Activated T-cell treated with anti-CD3 and anti-CD28 coated beads, Interleukin-2, amount 50 U/mL, for 4 hours (primary cell): ENCODE measurements around the gene VEZF1. TPM values are rescaled to one million over a fixed set of nuclear protein-coding genes. Genes with fewer than 3 reads are reported as not detected.

ENCODE experiments used
- ATAC-seq, 2 donors: fragments of 200-7000 bp; cut with Tn5 transposase; one replicate each; pipeline ENCODE4 v1.10.0; 2021
- DNase-seq: peaks from one replicate; pipeline ENCODE4 v3.0.0-alpha.2; 2020
- H3K27me3 Mint-ChIP-seq: one replicate; pipeline ENCODE4 v1.8.0; 2021; ENCODE audit warnings: low read depth, mixed read lengths
- H3K36me3 Mint-ChIP-seq: one replicate; pipeline ENCODE4 v1.8.0; 2022; ENCODE audit warnings: mixed read lengths; ENCODE audit not compliant: insufficient read depth
- H3K4me1 Mint-ChIP-seq: one replicate; pipeline ENCODE4 v1.8.0; 2021; ENCODE audit warnings: low read depth, mixed read lengths
- H3K4me3 Mint-ChIP-seq: one replicate; pipeline ENCODE4 v1.8.0; 2021; ENCODE audit warnings: mild to moderate bottlenecking, moderate library complexity, mixed read lengths
- H3K9me3 Mint-ChIP-seq: one replicate; pipeline ENCODE4 v1.8.0; 2021; ENCODE audit warnings: mixed read lengths
- total RNA-seq, 3 donors: library from RNA; stranded (reverse); gene quantifications; one replicate each; pipeline ENCODE4 v1.2.1, GENCODE V29; 2021

The VEZF1 gene, protein sequence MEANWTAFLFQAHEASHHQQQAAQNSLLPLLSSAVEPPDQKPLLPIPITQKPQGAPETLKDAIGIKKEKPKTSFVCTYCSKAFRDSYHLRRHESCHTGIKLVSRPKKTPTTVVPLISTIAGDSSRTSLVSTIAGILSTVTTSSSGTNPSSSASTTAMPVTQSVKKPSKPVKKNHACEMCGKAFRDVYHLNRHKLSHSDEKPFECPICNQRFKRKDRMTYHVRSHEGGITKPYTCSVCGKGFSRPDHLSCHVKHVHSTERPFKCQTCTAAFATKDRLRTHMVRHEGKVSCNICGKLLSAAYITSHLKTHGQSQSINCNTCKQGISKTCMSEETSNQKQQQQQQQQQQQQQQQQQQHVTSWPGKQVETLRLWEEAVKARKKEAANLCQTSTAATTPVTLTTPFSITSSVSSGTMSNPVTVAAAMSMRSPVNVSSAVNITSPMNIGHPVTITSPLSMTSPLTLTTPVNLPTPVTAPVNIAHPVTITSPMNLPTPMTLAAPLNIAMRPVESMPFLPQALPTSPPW
- 10 to 100 TPM; 23.8 to 25.1 (median 24.1) TPM for total RNA-seq

DNA sequence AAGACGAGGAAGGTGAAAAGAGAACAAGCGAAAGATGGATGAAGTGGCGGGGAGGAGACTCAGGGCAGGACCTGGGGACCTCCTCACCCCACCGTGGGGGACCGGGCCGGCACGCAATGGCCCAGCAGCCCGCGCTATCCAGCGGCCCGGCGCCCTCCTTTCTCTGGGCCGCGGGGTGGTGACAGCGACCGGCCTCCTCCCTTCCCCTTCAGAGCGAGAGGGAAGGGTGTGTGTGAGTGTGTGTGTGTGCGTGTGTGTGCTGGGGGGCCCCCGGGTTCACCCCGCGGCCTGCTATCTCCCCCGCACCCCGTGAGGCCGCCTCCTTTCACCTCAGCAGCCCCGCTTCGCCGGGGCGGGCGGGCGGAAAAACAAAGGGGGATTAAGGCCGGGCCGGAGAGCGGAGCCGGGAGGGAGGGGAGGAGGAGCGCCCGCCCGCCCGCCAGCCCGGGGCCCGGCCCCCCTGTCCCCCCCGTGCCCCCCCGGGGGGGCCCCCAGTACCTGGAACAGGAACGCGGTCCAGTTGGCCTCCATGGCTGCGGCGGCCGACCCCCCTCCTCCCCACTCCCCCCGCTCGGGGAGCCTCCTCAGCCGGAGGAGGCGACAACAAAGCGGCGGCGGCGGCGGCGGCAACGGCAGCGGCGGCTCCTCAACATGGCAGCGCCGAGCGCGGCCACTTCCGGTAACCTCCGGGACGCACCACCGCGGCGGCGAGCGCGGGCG is at the start of gene VEZF1:
VEZF1 (minus strand) TSS at position 674 of the 720 bp plus-strand sequence; CDS start at position 531, 143 bp downstream.
- ATAC-seq (peak; percentile 73 to 76), DNase-seq (peak; percentile 69)
- Mint-ChIP-seq H3K9me3 (no peaks in the 10 kb centered on the region), H3K4me3 (peak within 1 kb of the TSS; percentile 91), H3K27me3 (no peaks in the 10 kb centered on the region), H3K4me1 (peaks cover 60% of the 10 kb centered on the region), H3K36me3 (peaks cover 1% of the 10 kb centered on the region)

DNA sequence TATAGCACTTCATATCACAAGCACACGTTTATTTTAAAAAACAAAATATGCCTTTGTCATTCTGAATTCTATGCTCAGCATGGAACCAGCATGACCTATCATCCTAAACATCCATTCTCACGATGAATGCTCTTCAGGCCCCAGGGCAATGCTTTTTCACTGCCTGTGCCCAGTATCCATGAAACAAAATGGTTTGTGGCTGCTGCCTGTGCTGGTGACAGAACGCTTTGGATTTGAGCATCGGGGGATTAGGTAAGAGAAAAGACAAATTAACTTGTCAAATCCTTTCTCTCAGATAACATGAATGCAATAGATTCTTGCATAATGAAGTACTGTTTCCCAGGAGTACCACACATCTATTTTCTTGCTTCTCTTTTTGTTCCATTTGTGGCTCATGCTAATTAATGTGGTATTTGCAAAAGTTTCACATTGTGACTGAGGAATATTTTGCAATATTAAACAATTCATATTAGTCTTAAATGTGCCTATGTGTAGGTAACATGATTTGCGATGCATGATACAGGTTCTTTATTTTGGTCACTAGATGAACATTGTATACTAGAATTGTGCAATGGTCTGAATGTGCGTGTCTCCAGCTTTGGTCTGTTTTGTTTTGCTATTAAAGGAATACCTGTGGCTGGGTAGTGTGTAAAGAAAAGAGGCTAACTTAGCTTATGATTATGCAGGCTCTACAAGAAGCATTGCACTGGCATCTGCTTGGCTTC is 44.8 kb upstream of the VEZF1 start:
- H3K36me3 Mint-ChIP-seq: no peaks in the 10 kb centered on the region
- H3K9me3 Mint-ChIP-seq: no peaks in the 10 kb centered on the region
- H3K4me1 Mint-ChIP-seq: no peaks in the 10 kb centered on the region
- DNase-seq (no peak), ATAC-seq (no peak)
- no peak overlapping the region for H3K4me3 Mint-ChIP-seq
- H3K27me3 Mint-ChIP-seq: peaks cover 26% of the 10 kb centered on the region

DNA sequence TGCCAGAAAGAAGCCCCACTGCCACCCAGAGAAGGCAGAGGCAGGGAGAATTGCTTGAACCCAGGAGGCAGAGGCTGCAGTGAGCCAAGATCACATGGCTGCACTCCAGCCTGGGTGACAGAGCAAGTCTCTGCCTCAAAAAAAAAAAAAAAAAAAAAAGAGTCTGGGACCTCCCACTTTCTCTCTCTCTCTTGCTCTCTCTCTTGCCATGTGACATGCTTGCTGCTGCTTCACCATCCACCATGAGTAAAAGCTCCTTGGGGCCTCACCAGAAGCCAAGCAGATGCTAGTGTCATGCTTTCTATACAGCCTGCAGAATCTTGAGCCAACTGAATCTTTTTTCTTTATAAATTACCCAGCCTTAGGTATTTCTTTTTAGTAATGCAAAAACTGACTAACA is 40.5 kb upstream of the VEZF1 start:
- ATAC-seq (no peak), DNase-seq (no peak)
- Mint-ChIP-seq H3K4me3 (no peak overlapping the region), H3K36me3 (no peaks in the 10 kb centered on the region), H3K4me1 (no peaks in the 10 kb centered on the region), H3K9me3 (no peaks in the 10 kb centered on the region), H3K27me3 (peaks cover 36% of the 10 kb centered on the region)

DNA sequence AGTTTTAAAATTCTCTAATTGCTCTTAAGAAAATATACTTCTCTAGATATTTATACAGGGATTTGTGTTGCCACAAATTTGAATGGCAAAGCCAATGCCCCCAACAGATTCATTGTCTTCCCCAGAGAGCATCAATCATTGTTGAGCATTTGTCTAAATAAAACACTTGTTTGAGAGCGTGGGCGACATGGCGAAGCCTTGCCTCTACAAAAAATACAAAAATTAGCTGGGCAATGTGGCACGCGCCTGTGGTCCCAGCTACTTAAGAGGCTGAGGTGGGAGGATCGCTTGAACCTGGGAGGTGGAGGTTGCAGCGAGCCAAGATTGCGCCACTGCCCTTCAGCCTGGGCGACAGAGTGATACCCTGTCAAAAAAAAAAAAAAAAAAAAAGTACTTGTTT is 32.3 kb upstream of the VEZF1 start:
- Mint-ChIP-seq H3K27me3 (peaks cover 21% of the 10 kb centered on the region), H3K4me3 (no peak overlapping the region), H3K36me3 (no peaks in the 10 kb centered on the region), H3K4me1 (no peaks in the 10 kb centered on the region), H3K9me3 (no peaks in the 10 kb centered on the region)
- ATAC-seq: no peak
- no peak for DNase-seq

DNA sequence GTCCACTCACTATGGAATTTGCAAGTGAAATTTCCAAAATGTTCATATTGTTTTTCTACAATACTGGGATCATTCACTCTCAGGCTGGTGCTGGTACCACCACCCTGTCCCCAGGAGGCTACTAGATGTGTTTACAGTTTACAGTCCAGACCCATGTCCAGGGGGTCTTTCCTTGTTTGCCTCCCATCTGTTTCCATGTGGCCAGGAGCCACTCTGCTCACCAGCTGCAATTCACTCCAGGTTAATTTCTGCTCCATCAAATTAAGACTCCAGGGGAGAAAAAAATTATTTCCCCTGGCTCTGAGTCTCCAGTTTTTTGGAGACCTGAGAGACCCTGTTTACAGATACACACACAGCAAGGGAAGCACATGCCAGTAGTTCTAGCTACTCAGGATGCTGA is 31.5 kb upstream of the VEZF1 start:
- no peaks in the 10 kb centered on the region for H3K4me1 Mint-ChIP-seq
- H3K4me3 Mint-ChIP-seq: no peak overlapping the region
- ATAC-seq (no peak), DNase-seq (no peak)
- H3K27me3 Mint-ChIP-seq: peaks cover 14% of the 10 kb centered on the region
- H3K36me3 Mint-ChIP-seq: no peaks in the 10 kb centered on the region
- H3K9me3 Mint-ChIP-seq: no peaks in the 10 kb centered on the region

DNA sequence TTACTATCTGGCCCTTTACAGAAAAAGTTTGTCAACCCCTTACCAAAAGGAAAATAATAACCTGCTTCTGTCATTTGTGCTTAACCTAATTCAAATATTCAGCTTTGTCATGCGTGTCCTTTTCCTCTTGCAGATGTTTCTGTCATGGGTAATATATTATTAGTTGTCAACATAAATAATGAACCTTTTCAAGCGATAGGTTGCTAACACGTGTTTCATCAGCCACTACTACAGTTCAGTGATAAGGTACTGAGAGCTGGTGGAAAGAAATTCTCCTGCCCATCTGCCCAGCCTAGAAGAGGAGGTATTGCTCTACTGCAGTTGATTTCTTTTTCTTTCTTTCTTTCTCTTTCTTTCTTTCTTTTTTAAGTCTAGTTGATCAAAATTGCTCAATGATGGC is 31.0 kb upstream of the VEZF1 start:
- Mint-ChIP-seq H3K9me3 (no peaks in the 10 kb centered on the region), H3K4me3 (no peak overlapping the region)
- no peak for DNase-seq

DNA sequence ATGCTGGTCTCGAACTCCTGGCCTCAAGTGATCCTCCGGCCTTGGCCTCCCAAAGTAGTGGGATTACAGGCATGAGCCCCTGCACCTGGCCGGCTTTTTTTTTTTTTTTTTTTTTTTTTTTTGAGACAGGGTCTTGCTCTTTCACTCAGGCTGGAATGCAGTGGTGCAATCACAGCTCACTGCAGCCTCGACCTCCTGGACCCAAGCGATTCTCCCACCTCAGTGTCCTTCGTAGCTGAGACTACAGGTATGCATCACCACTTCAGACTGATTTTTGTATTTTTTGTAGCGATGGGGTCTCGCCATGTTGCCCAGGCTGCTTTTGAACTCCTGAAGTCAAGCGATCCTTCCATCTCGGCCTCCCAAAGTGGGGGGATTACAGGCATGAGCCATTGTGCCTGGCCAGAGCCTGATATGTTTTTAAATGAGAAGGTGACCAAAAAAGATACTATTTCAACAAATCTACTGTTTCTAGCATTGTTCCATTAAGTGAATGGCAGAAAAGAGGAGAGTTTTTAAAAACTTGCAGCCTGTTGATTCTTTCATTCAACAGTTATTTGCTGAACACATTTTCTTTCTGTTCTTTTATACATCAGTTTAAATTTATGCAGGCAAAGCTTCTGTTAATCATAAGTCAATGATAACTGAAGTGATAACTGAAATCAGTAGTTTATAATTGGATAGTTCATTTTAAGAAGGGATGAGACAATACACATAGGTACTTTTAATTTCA is 22.2 kb upstream of the VEZF1 start:
- Mint-ChIP-seq H3K4me1 (peaks cover 11% of the 10 kb centered on the region), H3K4me3 (no peak overlapping the region), H3K27me3 (peaks cover 2% of the 10 kb centered on the region), H3K36me3 (peaks cover 18% of the 10 kb centered on the region), H3K9me3 (no peaks in the 10 kb centered on the region)
- no peak for ATAC-seq
- no peak for DNase-seq

More for the DNA sequence above, 31.0 kb upstream of the VEZF1 start:
- no peak for ATAC-seq
- Mint-ChIP-seq H3K4me1 (no peaks in the 10 kb centered on the region), H3K27me3 (peaks cover 12% of the 10 kb centered on the region), H3K36me3 (no peaks in the 10 kb centered on the region)

DNA sequence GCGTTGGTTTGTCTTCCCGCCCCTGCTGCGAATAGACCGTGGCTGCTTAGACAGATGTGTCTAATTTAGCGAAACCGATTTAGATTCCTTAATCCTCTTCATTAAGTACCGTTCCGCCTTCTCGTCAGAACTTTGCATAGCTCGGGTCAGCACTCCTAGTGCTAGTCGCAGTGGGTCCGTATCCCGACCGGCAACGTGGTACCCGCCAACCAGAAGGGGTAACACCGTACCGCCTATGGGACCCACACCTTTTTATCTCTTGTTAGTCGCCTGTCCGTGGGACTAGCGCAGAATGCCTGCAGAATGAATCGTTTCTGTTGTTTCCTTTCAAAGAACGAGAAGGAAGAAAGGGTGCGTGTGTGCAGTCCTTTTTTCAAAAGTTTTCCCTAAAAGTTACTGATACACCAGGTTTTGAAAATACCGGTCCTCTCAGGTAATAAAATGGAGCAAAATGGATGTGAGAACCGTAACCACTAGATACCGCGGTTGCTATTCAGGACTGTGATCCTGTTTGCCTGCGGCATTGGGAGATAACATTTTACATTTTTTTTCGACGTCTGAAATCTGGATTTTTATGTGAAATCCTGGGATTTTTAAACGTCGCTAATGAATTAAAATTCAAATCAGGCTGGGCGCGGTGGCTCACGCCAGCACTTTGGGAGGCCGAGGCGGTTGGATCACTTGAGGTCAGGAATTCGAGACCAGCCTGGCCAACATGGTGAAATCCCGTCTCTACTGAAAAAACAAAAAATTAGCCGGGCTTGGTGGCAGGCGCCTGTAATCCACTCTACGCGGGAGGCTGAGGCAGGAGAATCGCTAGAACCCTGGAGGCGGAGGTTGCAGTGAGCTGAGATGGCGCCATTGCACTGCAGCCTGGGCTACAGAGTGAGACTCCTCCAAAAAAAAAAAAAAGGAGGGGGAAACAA is 20.0 kb upstream of the VEZF1 start:
- DNase-seq (no peak), ATAC-seq (peak; percentile 22 to 29)
- Mint-ChIP-seq H3K27me3 (no peaks in the 10 kb centered on the region), H3K4me1 (peaks cover 28% of the 10 kb centered on the region), H3K36me3 (peaks cover 33% of the 10 kb centered on the region), H3K4me3 (peak overlapping the region; percentile 99), H3K9me3 (no peaks in the 10 kb centered on the region)

DNA sequence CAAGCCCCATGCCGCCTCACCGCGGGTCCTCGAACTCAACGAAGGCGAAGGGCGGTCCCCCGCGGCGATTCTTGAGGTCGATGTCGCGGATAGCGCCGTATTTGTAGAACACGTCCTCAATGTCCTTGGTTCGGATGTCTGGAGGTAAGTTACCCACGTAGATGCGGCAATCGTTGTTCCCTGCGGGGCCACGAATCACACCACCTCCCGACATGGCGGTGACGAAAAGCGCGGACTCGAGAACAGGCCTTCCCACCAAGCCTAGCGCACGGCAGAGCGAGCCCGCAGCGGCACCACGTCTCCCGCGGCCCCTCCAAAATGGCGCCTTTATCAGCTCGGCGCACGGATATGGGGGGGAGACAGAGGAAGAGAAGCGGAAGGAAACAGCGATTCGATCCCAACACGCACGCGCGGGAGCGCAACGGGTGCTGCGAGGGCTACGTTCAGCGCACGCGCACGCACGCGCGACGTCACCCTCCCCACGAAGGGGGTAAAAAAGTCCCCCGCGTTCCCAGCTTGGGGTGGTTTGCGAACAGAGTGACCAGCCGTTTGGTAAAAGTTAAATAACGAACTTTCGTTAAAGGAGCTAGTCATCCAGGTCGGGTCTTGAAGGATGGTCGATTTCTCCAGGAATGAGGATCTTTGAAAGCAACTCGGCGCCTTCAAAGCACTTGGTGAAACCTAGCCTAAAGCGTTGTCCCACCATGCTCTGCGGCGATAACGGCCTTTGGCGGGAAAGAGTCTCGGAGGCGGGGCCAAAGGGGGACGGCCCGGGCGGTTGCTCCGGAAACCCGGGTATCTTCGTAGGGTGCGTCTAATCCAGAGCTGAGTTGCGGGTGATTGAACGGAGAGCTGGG is 19.1 kb upstream of the VEZF1 start, which contains the start of gene SRSF1:
SRSF1 (minus strand) TSS at position 323 of the 857 bp plus-strand sequence; CDS start at position 214, 109 bp downstream.
- ATAC-seq: peak; percentile 86 to 89
- Mint-ChIP-seq H3K9me3 (no peaks in the 10 kb centered on the region), H3K27me3 (no peaks in the 10 kb centered on the region), H3K36me3 (peaks cover 42% of the 10 kb centered on the region), H3K4me1 (peaks cover 37% of the 10 kb centered on the region), H3K4me3 (peak within 1 kb of the TSS; percentile 99)
- peak; percentile 97 for DNase-seq

DNA sequence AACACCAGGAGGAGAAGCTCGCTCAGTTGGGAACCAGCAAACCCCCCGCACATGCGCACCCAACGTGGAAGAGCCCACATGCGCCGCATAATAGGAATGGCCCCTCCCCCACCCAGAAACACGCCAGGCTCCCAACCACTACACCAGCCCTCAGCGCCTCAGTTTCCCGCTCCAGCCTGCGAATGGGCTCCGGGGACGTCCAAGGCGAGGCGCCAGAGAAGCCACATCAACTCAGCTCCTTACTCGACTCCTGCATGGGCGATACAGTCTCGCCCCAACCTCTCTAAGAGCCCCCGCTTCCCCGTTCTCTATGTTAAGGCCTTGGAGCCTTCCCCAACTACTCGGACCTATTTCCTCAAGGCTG is 18.5 kb upstream of the VEZF1 start:
- Mint-ChIP-seq H3K9me3 (no peaks in the 10 kb centered on the region), H3K27me3 (no peaks in the 10 kb centered on the region), H3K4me3 (peak overlapping the region; percentile 99), H3K36me3 (peaks cover 43% of the 10 kb centered on the region), H3K4me1 (peaks cover 40% of the 10 kb centered on the region)
- peak; percentile 32 to 36 for ATAC-seq
- DNase-seq: peak; percentile 66

DNA sequence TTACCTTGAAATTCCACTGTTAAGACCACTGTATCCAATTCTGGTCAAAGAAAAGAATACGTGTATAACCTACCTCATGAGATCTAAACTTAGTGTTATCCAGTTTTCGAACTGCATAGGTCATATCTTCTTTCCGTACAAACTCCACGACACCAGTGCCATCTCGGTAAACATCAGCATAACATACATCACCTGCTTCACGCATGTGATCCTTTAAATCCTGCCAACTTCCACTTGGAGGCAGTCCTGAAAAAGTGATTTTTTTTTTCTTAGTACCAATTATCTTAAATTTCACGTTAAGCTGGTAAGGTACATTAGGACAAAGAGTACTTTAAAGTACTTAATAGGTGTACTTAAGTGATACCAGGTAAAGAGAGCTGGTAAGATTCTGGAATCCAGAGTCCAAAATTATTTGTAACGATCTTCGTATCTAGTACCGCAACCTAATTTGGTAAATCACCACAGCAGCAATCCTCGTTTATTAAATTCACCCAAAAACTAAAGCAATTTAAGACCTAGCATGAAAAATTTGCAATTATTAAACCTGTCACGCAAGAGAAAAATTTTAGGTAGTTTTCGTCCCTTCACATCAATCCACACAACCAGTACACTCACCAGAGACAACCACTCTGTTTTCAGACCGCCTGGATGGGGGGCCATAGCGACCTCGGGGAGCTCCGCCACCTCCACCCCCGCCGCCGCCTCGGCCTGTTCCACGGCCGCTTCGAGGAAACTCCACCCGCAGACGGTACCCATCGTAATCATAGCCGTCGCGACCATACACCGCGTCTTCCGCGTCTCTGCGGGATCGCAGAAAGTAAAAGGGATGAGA is 17.9 kb upstream of the VEZF1 start:
- Mint-ChIP-seq H3K9me3 (no peaks in the 10 kb centered on the region), H3K36me3 (peaks cover 43% of the 10 kb centered on the region), H3K27me3 (no peaks in the 10 kb centered on the region), H3K4me1 (peaks cover 46% of the 10 kb centered on the region), H3K4me3 (peak overlapping the region; percentile 99)
- peak in 1 of 2 donors; percentile 4 for ATAC-seq
- no peak for DNase-seq
